Effector memory CD4-positive, alpha-beta T cell (primary cell): ENCODE data around the gene EME2.

Source experiments
- DNase-seq, 3 donors: peaks; one replicate each; pipeline ENCODE4 v3.0.0-alpha.2; 2020
- H3K27ac ChIP-seq: 2 replicates; pipeline ENCODE4 v1.7.0; 2013; ENCODE audit warnings: mild to moderate bottlenecking, low read length, moderate library complexity; ENCODE audit not compliant: insufficient read depth, poor library complexity, severe bottlenecking
- H3K27me3 ChIP-seq: replicated peaks from 2 replicates; pipeline ENCODE4 v1.7.0; 2013; ENCODE audit warnings: mild to moderate bottlenecking, low read length; ENCODE audit not compliant: insufficient read depth, control insufficient read depth, poor library complexity, severe bottlenecking
- H3K36me3 ChIP-seq: 2 replicates; pipeline ENCODE4 v1.7.0; 2013; ENCODE audit warnings: mild to moderate bottlenecking, low read length, moderate library complexity; ENCODE audit not compliant: control insufficient read depth, insufficient read depth
- H3K4me1 ChIP-seq: 2 replicates; pipeline ENCODE4 v1.7.0; 2013; ENCODE audit warnings: low read length, mild to moderate bottlenecking; ENCODE audit not compliant: control insufficient read depth, insufficient read depth, poor library complexity, severe bottlenecking
- H3K4me3 ChIP-seq: 2 replicates; pipeline ENCODE4 v1.7.0; 2013; ENCODE audit warnings: low read length, low read depth, mild to moderate bottlenecking; ENCODE audit not compliant: insufficient read depth, poor library complexity, severe bottlenecking
- H3K9me3 ChIP-seq: 2 replicates; pipeline ENCODE4 v1.7.0; 2013; ENCODE audit warnings: mild to moderate bottlenecking, low read length, moderate library complexity; ENCODE audit not compliant: control insufficient read depth

EME2 gene

GRCh38 chr16:1785846-1786170 is 13.2 kb downstream of the EME2 start:
- no peak for DNase-seq
- Histone ChIP-seq H3K27me3 (no peaks in the 10 kb centered on the region), H3K4me3 (no peak overlapping the region), H3K36me3 (peaks cover 32% of the 10 kb centered on the region), H3K27ac (no peak overlapping the region), H3K9me3 (no peaks in the 10 kb centered on the region), H3K4me1 (peaks cover 9% of the 10 kb centered on the region)

- Histone ChIP-seq H3K4me1 (peaks cover 6% of the 10 kb centered on the region), H3K36me3 (peaks cover 34% of the 10 kb centered on the region), H3K4me3 (no peak overlapping the region), H3K9me3 (no peaks in the 10 kb centered on the region), H3K27ac (no peak overlapping the region), H3K27me3 (no peaks in the 10 kb centered on the region)
- DNase-seq, result no peak
Measured at GRCh38 chr16:1786242-1787055, 13.8 kb downstream of the EME2 start.

- no peak for DNase-seq
- peaks cover under 1% of the 10 kb centered on the region for H3K4me1 ChIP-seq
Measured at GRCh38 chr16:1787056-1787321, 14.4 kb downstream of the EME2 start.

GRCh38 chr16:1787322-1788094 is 14.9 kb downstream of the EME2 start:
- H3K27ac ChIP-seq, result no peak overlapping the region
- H3K36me3 ChIP-seq, result peaks cover 39% of the 10 kb centered on the region
- no peaks in the 10 kb centered on the region for H3K4me1 ChIP-seq
- H3K9me3 ChIP-seq, result no peaks in the 10 kb centered on the region
- H3K4me3 ChIP-seq, result no peak overlapping the region
- no peaks in the 10 kb centered on the region for H3K27me3 ChIP-seq
- DNase-seq, result no peak

More at GRCh38 chr16:1787056-1787321, 14.4 kb downstream of the EME2 start:
- Histone ChIP-seq H3K27ac (no peak overlapping the region), H3K9me3 (no peaks in the 10 kb centered on the region), H3K27me3 (no peaks in the 10 kb centered on the region), H3K36me3 (peaks cover 37% of the 10 kb centered on the region), H3K4me3 (no peak overlapping the region)

- peaks cover 39% of the 10 kb centered on the region for H3K36me3 ChIP-seq
- no peaks in the 10 kb centered on the region for H3K27me3 ChIP-seq
- H3K9me3 ChIP-seq, result no peaks in the 10 kb centered on the region
- no peak overlapping the region for H3K27ac ChIP-seq
- no peak for DNase-seq
- no peak overlapping the region for H3K4me3 ChIP-seq
- no peaks in the 10 kb centered on the region for H3K4me1 ChIP-seq
Measured at GRCh38 chr16:1788095-1788707, 15.6 kb downstream of the EME2 start.

GRCh38 chr16:1788708-1789100 is 16.1 kb downstream of the EME2 start:
- no peak overlapping the region for H3K27ac ChIP-seq
- H3K4me1 ChIP-seq, result no peaks in the 10 kb centered on the region
- H3K9me3 ChIP-seq, result no peaks in the 10 kb centered on the region
- H3K27me3 ChIP-seq, result no peaks in the 10 kb centered on the region
- peaks cover 39% of the 10 kb centered on the region for H3K36me3 ChIP-seq
- no peak for DNase-seq
- H3K4me3 ChIP-seq, result no peak overlapping the region

GRCh38 chr16:1789643-1790045 is 17.0 kb downstream of the EME2 start:
- Histone ChIP-seq H3K36me3 (peaks cover 39% of the 10 kb centered on the region), H3K9me3 (no peaks in the 10 kb centered on the region), H3K4me1 (no peaks in the 10 kb centered on the region), H3K4me3 (no peak overlapping the region), H3K27ac (no peak overlapping the region), H3K27me3 (no peaks in the 10 kb centered on the region)
- no peak for DNase-seq

GRCh38 chr16:1790261-1790610 is 17.6 kb downstream of the EME2 start:
- Histone ChIP-seq H3K27ac (no peak overlapping the region), H3K4me3 (no peak overlapping the region), H3K27me3 (no peaks in the 10 kb centered on the region), H3K36me3 (peaks cover 39% of the 10 kb centered on the region), H3K9me3 (no peaks in the 10 kb centered on the region), H3K4me1 (no peaks in the 10 kb centered on the region)
- DNase-seq, result no peak

- H3K27me3 ChIP-seq, result no peaks in the 10 kb centered on the region
- H3K36me3 ChIP-seq, result peaks cover 39% of the 10 kb centered on the region
- H3K9me3 ChIP-seq, result no peaks in the 10 kb centered on the region
- DNase-seq, result no peak
- no peaks in the 10 kb centered on the region for H3K4me1 ChIP-seq
- H3K27ac ChIP-seq, result no peak overlapping the region
- H3K4me3 ChIP-seq, result no peak overlapping the region
Measured at GRCh38 chr16:1790611-1791255, 18.1 kb downstream of the EME2 start.
